Mucosa of descending colon (tissue), 3 donors: ENCODE data around the gene NOBOX. TPM values are rescaled to one million over a fixed set of nuclear protein-coding genes. Genes with fewer than 3 reads are reported as not detected.

Source experiments
- ATAC-seq: fragments of 200-7000 bp; cut with Tn5 transposase; one replicate; pipeline ENCODE4 v1.9.1; 2020; ENCODE audit warnings: mild to moderate bottlenecking, moderate library complexity
- DNase-seq, 3 donors: peaks; one replicate each; pipeline ENCODE4 v3.0.0-alpha.2; 2020
- H3K36me3 ChIP-seq: fragments of 200-600 bp; one replicate; pipeline ENCODE4 v1.8.0; 2021; ENCODE audit warnings: low read depth, mild to moderate bottlenecking
- H3K4me1 ChIP-seq: fragments of 200-600 bp; one replicate; pipeline ENCODE4 v1.8.0; 2021; ENCODE audit warnings: low read depth, mild to moderate bottlenecking
- H3K4me3 ChIP-seq: fragments of 200-600 bp; one replicate; pipeline ENCODE4 v1.8.0; 2021; ENCODE audit warnings: mild to moderate bottlenecking
- H3K9me3 ChIP-seq: fragments of 200-600 bp; one replicate; pipeline ENCODE4 v1.8.0; 2021; ENCODE audit warnings: mild to moderate bottlenecking
- CTCF ChIP-seq: fragments of 200-600 bp; IDR thresholded peaks from one replicate; pipeline ENCODE4 v1.8.0; 2022; ENCODE audit warnings: antibody characterized with exemption, mild to moderate bottlenecking
- intact Hi-C, 2 donors: fragments of 100-400 bp; cut with DNase I in 1 of 2; cut with micrococcal nuclease in 1 of 2; formaldehyde crosslinking; loops; one replicate each; pipeline versions ENCODE4 v1.11.0 to v1.11.1; 2022; cut with DNase I, micrococcal nuclease
- total RNA-seq, 3 donors: library from RNA; stranded (reverse); fragmentation: NEBNext Ultra II Directional in 2 of 3; extraction: Animal tissue kit (Norgen Biotek cat#: 25700) in 2 of 3; gene quantifications; one replicate each; pipeline versions ENCODE4 v1.2.1 to v1.2.4, GENCODE V29; 2021 to 2023
- donor health status: DM: no; HTN: no; CAD: no; lungs with moderate emphysema.
- donor health status: DM: no; HTN: no; CAD: no.
- donor health status: DM: no; HTN: yes; CAD: no.

Gene NOBOX
- total RNA-seq, 3 donors from 2014 or later, result not detected

- TF ChIP-seq CTCF, result no peak
- DNase-seq (no peak), ATAC-seq (no peak)
- Histone ChIP-seq H3K36me3 (no peaks in the 10 kb centered on the region), H3K4me1 (no peaks in the 10 kb centered on the region), H3K4me3 (no peak overlapping the region), H3K9me3 (no peaks in the 10 kb centered on the region)
- intact Hi-C loops, result no loop called here
Observed at GRCh38 chr7:144415858-144416257, 12.4 kb upstream of the NOBOX start.

DNA sequence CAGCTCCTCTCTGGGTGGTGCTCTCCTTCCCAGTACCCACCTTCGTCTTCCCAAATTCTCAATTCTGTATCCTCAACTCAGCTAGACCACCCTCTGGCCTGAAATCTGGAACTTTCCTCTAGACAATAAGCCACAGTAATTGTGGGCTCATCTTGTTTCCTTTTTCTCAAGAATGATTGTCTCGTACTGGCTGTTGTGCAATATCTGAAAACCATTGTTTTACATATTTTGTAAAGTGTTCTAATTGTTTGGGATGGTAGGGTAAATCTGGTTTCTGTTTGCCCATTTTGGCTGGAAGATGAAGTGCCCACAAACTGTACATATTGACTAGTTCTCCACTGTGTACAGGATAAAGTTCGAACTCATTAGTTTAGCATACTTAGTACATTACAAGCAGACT, 11.3 kb upstream of the NOBOX start:
- ATAC-seq (no peak), DNase-seq (no peak)
- Histone ChIP-seq H3K4me3 (no peak overlapping the region), H3K36me3 (no peaks in the 10 kb centered on the region), H3K9me3 (no peaks in the 10 kb centered on the region), H3K4me1 (no peaks in the 10 kb centered on the region)
- intact Hi-C loops, result no loop called here
- TF ChIP-seq CTCF, result no peak

- no peak for TF ChIP-seq CTCF
- no peaks in the 10 kb centered on the region for H3K4me1 ChIP-seq
- intact Hi-C loops, result no loop called here
Observed at GRCh38 chr7:144410441-144410840, 6.9 kb upstream of the NOBOX start.

DNA sequence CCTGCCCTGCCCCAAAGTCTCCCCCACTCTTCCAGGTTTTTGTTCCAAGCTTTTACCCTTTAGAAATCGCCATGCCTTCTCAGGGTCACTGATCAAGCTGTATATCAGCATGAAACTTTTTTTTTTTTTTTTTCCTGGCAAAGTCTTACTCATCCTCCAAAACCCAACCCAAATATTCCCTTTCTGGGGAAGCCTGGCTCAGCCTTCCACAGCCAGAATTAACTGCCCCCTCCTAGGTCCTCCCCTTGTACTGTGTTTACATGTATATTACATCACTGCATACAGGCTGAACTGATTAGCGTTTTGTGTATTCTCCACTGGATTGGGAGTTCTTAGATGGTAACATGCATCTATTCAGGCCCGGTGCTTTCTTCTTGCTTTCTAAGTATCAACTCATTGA, 4.6 kb upstream of the NOBOX start:
- Histone ChIP-seq H3K9me3 (no peaks in the 10 kb centered on the region), H3K4me1 (no peaks in the 10 kb centered on the region), H3K36me3 (no peaks in the 10 kb centered on the region), H3K4me3 (no peak overlapping the region)
- intact Hi-C loops, result no loop called here
- no peak for DNase-seq
- no peak for ATAC-seq
- no peak for TF ChIP-seq CTCF

More at GRCh38 chr7:144410441-144410840, 6.9 kb upstream of the NOBOX start:
- no peaks in the 10 kb centered on the region for H3K36me3 ChIP-seq
- no peak overlapping the region for H3K4me3 ChIP-seq
- DNase-seq (no peak), ATAC-seq (no peak)
- no peaks in the 10 kb centered on the region for H3K9me3 ChIP-seq

DNA sequence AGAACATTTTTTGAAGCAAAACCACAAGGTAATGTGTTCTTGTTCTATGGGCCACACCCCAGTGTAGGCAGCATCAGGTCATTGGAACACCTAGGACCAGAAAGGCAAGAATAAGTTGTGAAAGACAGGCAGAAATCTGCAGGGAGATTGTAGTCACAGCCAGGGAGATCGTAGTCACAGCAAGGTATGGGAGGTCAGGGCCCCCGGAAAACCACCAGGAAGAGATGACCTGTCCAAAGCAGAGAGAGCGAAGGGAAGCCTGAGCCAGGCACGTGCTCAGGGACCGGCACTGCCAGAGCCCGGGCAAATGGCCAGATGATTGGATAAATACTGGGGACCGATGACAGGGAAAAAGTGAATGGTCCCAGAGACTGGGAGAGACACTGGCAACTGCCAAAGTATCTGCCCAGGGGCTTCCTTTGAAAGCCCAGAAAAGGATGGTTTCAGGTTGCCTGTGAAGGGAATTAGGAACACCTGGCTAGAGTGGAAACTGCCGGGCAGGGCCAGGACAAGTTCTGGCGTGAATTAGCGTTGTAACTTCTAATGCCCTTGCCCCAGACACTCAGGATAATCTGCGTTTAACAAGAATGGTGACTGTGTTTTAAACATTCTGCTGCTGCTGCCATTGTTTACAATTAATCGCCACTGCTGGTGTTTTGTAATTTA, 3.9 kb upstream of the NOBOX start:
- no peak for TF ChIP-seq CTCF
- Histone ChIP-seq H3K4me3 (no peak overlapping the region), H3K4me1 (no peaks in the 10 kb centered on the region), H3K9me3 (no peaks in the 10 kb centered on the region), H3K36me3 (no peaks in the 10 kb centered on the region)
- intact Hi-C loops, result no loop called here
- DNase-seq (no peak), ATAC-seq (no peak)

DNA sequence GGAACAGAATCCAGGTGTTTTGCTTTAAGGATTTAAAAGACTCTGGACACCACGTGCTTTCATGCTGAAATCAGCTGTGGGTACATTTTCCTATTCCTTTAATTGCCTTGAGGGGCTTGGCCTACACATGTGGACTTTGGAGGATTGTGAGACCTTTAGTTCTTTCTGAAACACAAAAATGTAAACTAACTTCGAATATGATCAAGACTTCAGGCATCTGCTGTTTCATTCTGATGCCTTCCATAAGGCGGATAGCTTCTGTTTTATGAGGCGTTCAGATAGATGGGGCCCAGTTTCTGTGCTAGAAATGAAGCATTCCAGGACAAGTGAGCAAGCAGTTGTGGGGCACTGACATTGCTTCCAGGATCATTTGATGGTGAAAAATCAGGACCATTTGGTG, 1.5 kb upstream of the NOBOX start:
- Histone ChIP-seq H3K9me3 (no peaks in the 10 kb centered on the region), H3K4me3 (no peak overlapping the region), H3K36me3 (no peaks in the 10 kb centered on the region), H3K4me1 (no peaks in the 10 kb centered on the region)
- DNase-seq (no peak), ATAC-seq (no peak)
- intact Hi-C loops, result no loop called here
- no peak for TF ChIP-seq CTCF
